T-cell (primary cell): Measurements from ENCODE around the gene TMEM143. TPM values are rescaled to one million over a fixed set of nuclear protein-coding genes. Genes with fewer than 3 reads are reported as not detected.

Source experiments
- ATAC-seq, 4 experiments: fragments of 200-7000 bp in 3 of 4; fragments of 150-1000 bp in 1 of 4; cut with Tn5 transposase; replicated peaks in 1 of 4; 1 replicate in 3 of 4; 2 replicates in 1 of 4; pipeline ENCODE4 v1.10.0; 2021; ENCODE audit warnings: moderate library complexity in 3 of 4, mild to moderate bottlenecking in 2 of 4, moderate number of reproducible peaks in 1 of 4
- CTCF ChIA-PET, 2 donors: fragments of 300-600 bp; sonication (Branson Sonifier 250); formaldehyde crosslinking; loops; one replicate each; lab custom pipeline; 2022; ENCODE audit warnings: antibody characterized with exemption in 2 of 2; lab: Charles Lee
- POLR2A ChIA-PET, 2 donors: fragments of 300-600 bp; sonication (Branson Sonifier 250); formaldehyde crosslinking; loops; one replicate each; lab custom pipeline; 2022; ENCODE audit warnings: antibody characterized with exemption in 2 of 2; lab: Charles Lee
- DNase-seq, 35 experiments: peaks; one replicate each; pipeline versions ENCODE4 v3.0.0 to v3.0.0-alpha.2; 2013 to 2023
- H3K27ac ChIP-seq: one replicate; pipeline ENCODE4 v1.5.1; 2013; ENCODE audit warnings: low read length
- H3K27me3 ChIP-seq, 2 experiments: replicated peaks in 1 of 2; 1 replicate in 1 of 2; 2 replicates in 1 of 2; pipeline versions ENCODE4 v1.6.1 to v1.7.0; 2013; ENCODE audit warnings: low read length in 1 of 2, mixed read lengths in 1 of 2; ENCODE audit not compliant: control insufficient read depth in 2 of 2, insufficient read depth in 2 of 2; ENCODE audit errors: extremely low read depth in 1 of 2
- H3K36me3 ChIP-seq, 2 donors: 1 replicate in 1 of 2; 2 replicates in 1 of 2; pipeline versions ENCODE4 v1.6.1 to v1.7.0; 2013; ENCODE audit warnings: low read length in 1 of 2; ENCODE audit not compliant: control insufficient read depth in 2 of 2, insufficient read depth in 1 of 2; ENCODE audit errors: extremely low read depth in 1 of 2
- H3K4me1 ChIP-seq, 2 experiments: 1 replicate in 1 of 2; 2 replicates in 1 of 2; pipeline versions ENCODE4 v1.6.1 to v1.7.0; 2013; ENCODE audit warnings: low read length in 2 of 2, mixed read lengths in 1 of 2; ENCODE audit not compliant: insufficient read depth in 2 of 2, control insufficient read depth in 1 of 2; ENCODE audit errors: extremely low read depth in 1 of 2
- H3K4me3 ChIP-seq, 2 donors: 1 replicate in 1 of 2; 2 replicates in 1 of 2; pipeline versions ENCODE4 v1.5.1 to v1.7.0; 2013; ENCODE audit warnings: mild to moderate bottlenecking in 2 of 2, low read length in 1 of 2, moderate library complexity in 1 of 2; ENCODE audit not compliant: control insufficient read depth in 1 of 2; ENCODE audit errors: extremely low read depth in 1 of 2
- H3K9me3 ChIP-seq: 2 replicates; pipeline ENCODE4 v1.7.0; 2013
- H3K27ac Mint-ChIP-seq, 2 donors: one replicate each; pipeline ENCODE4 v1.8.0; 2020 to 2021; ENCODE audit warnings: mild to moderate bottlenecking in 2 of 2, mixed read lengths in 2 of 2
- H3K27me3 Mint-ChIP-seq, 2 donors: one replicate each; pipeline ENCODE4 v1.8.0; 2021 to 2022; ENCODE audit warnings: mixed read lengths in 2 of 2
- H3K36me3 Mint-ChIP-seq: one replicate; pipeline ENCODE4 v1.8.0; 2021; ENCODE audit warnings: mixed read lengths
- H3K4me1 Mint-ChIP-seq, 3 donors: one replicate each; pipeline ENCODE4 v1.8.0; 2020 to 2022; ENCODE audit warnings: mixed read lengths in 3 of 3, mild to moderate bottlenecking in 1 of 3
- H3K4me3 Mint-ChIP-seq, 3 donors: one replicate each; pipeline ENCODE4 v1.8.0; 2020 to 2022; ENCODE audit warnings: mild to moderate bottlenecking in 3 of 3, mixed read lengths in 3 of 3, moderate library complexity in 3 of 3
- H3K9me3 Mint-ChIP-seq, 3 donors: one replicate each; pipeline ENCODE4 v1.8.0; 2020 to 2022; ENCODE audit warnings: mixed read lengths in 3 of 3
- WGBS: methylation state at CpG from one replicate; pipeline ENCODE4 v1.1.5; 2013; ENCODE audit warnings: missing lambda C conversion rate; ENCODE audit not compliant: insufficient coverage; 5-methylcytosine and 5-hydroxymethylcytosine counted together
- total RNA-seq, 35 experiments: library from RNA in 6 of 35; stranded (reverse) in 6 of 35; fragments of 120-200 nt in 1 of 35; gene quantifications; one replicate each; pipeline versions ENCODE4 v1.2.1 to v1.2.4 and lab custom pipeline; 2013 to 2026

Gene TMEM143
- total RNA-seq, 5 donors from 2014 or later (not counting 1 experiment from before 2014, with no cell fraction given), result 14.5 to 33.5 (median 29.0) TPM

- Mint-ChIP-seq H3K27me3 (no peaks in the 10 kb centered on the region), H3K36me3 (peaks cover 45% of the 10 kb centered on the region), H3K9me3 (no peaks in the 10 kb centered on the region), H3K4me1 (peaks cover 12 to 15% (median 13%) of the 10 kb centered on the region in 3 donors), H3K4me3 (no peak overlapping the region), H3K27ac (no peak overlapping the region)
- no peak for ATAC-seq
- 100% methylated on average over 5 of the region's 7 CpGs for WGBS
- DNase-seq, result no peak
- ChIA-PET CTCF (no interaction called here), POLR2A (no interaction called here)
- Histone ChIP-seq H3K9me3 (no peaks in the 10 kb centered on the region), H3K4me3 (no peak overlapping the region), H3K36me3 (peaks cover 23 to 55% of the 10 kb centered on the region in 2 donors), H3K27ac (no peak overlapping the region), H3K27me3 (no peaks in the 10 kb centered on the region), H3K4me1 (peaks cover 0 to 8% of the 10 kb centered on the region in 2 experiments)
Observed at GRCh38 chr19:48385461-48386087, 21.8 kb upstream of the TMEM143 start.

DNA sequence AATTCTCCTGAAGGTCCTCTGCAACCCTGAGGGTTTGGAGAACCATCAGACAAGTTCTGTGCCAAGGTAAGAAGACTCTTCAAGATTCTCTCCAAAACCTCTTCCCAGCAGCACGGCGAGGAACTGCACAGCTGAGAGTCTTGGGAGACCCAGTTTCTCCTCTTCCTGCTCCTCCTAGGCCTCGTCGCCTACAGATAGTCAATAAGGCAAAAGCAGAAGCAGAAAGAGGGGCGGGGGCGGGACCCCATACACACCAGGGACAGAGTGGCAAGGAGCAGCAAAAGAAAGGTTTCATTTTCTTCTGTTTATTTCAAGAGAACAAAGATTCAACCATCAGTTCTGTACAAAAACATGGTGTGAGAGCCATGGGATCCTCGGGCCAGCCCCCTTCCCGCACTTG, 18.5 kb upstream of the TMEM143 start:
- H3K9me3 ChIP-seq, result no peaks in the 10 kb centered on the region
- Mint-ChIP-seq H3K36me3 (peaks cover 32% of the 10 kb centered on the region), H3K27ac (no peak overlapping the region), H3K27me3 (no peaks in the 10 kb centered on the region), H3K9me3 (no peaks in the 10 kb centered on the region), H3K4me3 (no peak overlapping the region), H3K4me1 (no peaks in the 10 kb centered on the region)
- WGBS, result 80% methylated on average over 1 of the region's 8 CpGs
- no peak overlapping the region for H3K27ac ChIP-seq
- CTCF ChIA-PET, result no interaction called here
- no peaks in the 10 kb centered on the region for H3K27me3 ChIP-seq
- DNase-seq, result no peak
- no peak overlapping the region for H3K4me3 ChIP-seq
- H3K4me1 ChIP-seq, result no peaks in the 10 kb centered on the region
- peaks cover 21 to 37% of the 10 kb centered on the region in 2 donors for H3K36me3 ChIP-seq
- POLR2A ChIA-PET, result interaction anchor here in 1 of 2 donors (0.6 kb wide), 1 partner anchor 834 kb away, joined by 8 read pairs; no protein-coding TSS in a partner anchor
- no peak for ATAC-seq

- H3K9me3 Mint-ChIP-seq, result no peaks in the 10 kb centered on the region
- Histone ChIP-seq H3K27me3 (no peaks in the 10 kb centered on the region), H3K27ac (no peak overlapping the region), H3K9me3 (no peaks in the 10 kb centered on the region), H3K36me3 (peaks cover 19 to 33% of the 10 kb centered on the region in 2 donors), H3K4me3 (no peak overlapping the region), H3K4me1 (no peaks in the 10 kb centered on the region)
- CTCF ChIA-PET, result no interaction called here
- H3K36me3 Mint-ChIP-seq, result peaks cover 32% of the 10 kb centered on the region
- H3K27me3 Mint-ChIP-seq, result no peaks in the 10 kb centered on the region
- no peak overlapping the region for H3K27ac Mint-ChIP-seq
- no peak for DNase-seq
- ATAC-seq, result no peak
- H3K4me3 Mint-ChIP-seq, result no peak overlapping the region
- POLR2A ChIA-PET, result interaction anchor here in 1 of 2 donors (0.6 kb wide), 1 partner anchor 834 kb away, joined by 8 read pairs; no protein-coding TSS in a partner anchor
- no peaks in the 10 kb centered on the region for H3K4me1 Mint-ChIP-seq
- WGBS, result 100% methylated on average over 3 of the region's 11 CpGs
Observed at GRCh38 chr19:48381178-48381950, 17.6 kb upstream of the TMEM143 start.

GRCh38 chr19:48379058-48379457, 15.3 kb upstream of the TMEM143 start:
- Histone ChIP-seq H3K27me3 (peaks cover 0 to 8% of the 10 kb centered on the region in 2 experiments), H3K9me3 (no peaks in the 10 kb centered on the region), H3K27ac (no peak overlapping the region), H3K4me3 (no peak overlapping the region), H3K4me1 (no peaks in the 10 kb centered on the region), H3K36me3 (peaks cover 9 to 13% of the 10 kb centered on the region in 2 donors)
- no peak for ATAC-seq
- no peak for DNase-seq
- 98% methylated on average over 4 of the region's 5 CpGs for WGBS
- ChIA-PET POLR2A (interaction anchor here in 1 of 2 donors (0.7 kb wide), 1 partner anchor 110 kb away, joined by 6 read pairs; no protein-coding TSS in a partner anchor), CTCF (no interaction called here)
- Mint-ChIP-seq H3K27me3 (no peaks in the 10 kb centered on the region), H3K27ac (peak overlapping the region in 1 of 2 donors; percentile 39), H3K4me3 (no peak overlapping the region), H3K9me3 (no peaks in the 10 kb centered on the region), H3K4me1 (no peaks in the 10 kb centered on the region), H3K36me3 (peaks cover 20% of the 10 kb centered on the region)

GRCh38 chr19:48378194-48378570, 14.4 kb upstream of the TMEM143 start:
- Mint-ChIP-seq H3K4me1 (no peaks in the 10 kb centered on the region), H3K9me3 (no peaks in the 10 kb centered on the region), H3K27me3 (no peaks in the 10 kb centered on the region), H3K36me3 (peaks cover 14% of the 10 kb centered on the region), H3K27ac (no peak overlapping the region), H3K4me3 (no peak overlapping the region)
- DNase-seq (no peak), ATAC-seq (no peak)
- H3K9me3 ChIP-seq, result no peaks in the 10 kb centered on the region
- ChIA-PET POLR2A (no interaction called here), CTCF (no interaction called here)
- H3K27ac ChIP-seq, result no peak overlapping the region
- no peaks in the 10 kb centered on the region for H3K4me1 ChIP-seq
- WGBS, result 93% methylated on average over 8 of the region's 10 CpGs
- H3K4me3 ChIP-seq, result no peak overlapping the region
- peaks cover 0 to 13% of the 10 kb centered on the region in 2 experiments for H3K27me3 ChIP-seq
- H3K36me3 ChIP-seq, result peaks cover 1 to 4% of the 10 kb centered on the region in 2 donors

DNA sequence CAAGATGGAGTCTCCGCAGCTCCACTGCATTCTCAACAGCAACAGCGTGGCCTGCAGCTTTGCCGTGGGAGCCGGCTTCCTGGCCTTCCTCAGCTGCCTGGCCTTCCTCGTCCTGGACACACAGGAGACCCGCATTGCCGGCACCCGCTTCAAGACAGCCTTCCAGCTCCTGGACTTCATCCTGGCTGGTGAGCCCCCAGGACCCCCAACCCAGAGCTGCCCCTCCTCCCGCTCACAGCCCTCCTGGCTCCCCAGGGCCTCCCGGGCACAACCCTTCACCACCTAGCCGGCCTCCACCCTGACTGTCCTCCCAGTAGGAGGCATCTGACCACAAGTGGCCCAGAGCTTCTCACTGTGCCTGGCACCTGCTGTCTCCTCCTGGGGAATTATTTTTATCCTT, 9.8 kb upstream of the TMEM143 start:
- no peaks in the 10 kb centered on the region for H3K36me3 Mint-ChIP-seq

More for the DNA sequence above, 9.8 kb upstream of the TMEM143 start:
- H3K4me3 Mint-ChIP-seq, result no peak overlapping the region
- no peaks in the 10 kb centered on the region for H3K4me1 Mint-ChIP-seq
- H3K27me3 Mint-ChIP-seq, result no peaks in the 10 kb centered on the region
- no peak overlapping the region for H3K27ac Mint-ChIP-seq
- no peak overlapping the region for H3K27ac ChIP-seq
- peaks cover 0 to 16% of the 10 kb centered on the region in 2 experiments for H3K27me3 ChIP-seq
- no peaks in the 10 kb centered on the region for H3K36me3 ChIP-seq
- 92% methylated on average over 11 of the region's 11 CpGs for WGBS
- ChIA-PET POLR2A (no interaction called here), CTCF (no interaction called here)
- no peaks in the 10 kb centered on the region for H3K9me3 Mint-ChIP-seq
- DNase-seq, result no peak
- no peaks in the 10 kb centered on the region for H3K9me3 ChIP-seq
- H3K4me1 ChIP-seq, result no peaks in the 10 kb centered on the region
- ATAC-seq, result no peak
- no peak overlapping the region for H3K4me3 ChIP-seq
